Ectodermal cell (in vitro differentiated cells): ENCODE measurements around the gene CD300A.
A peak's percentile ranks its signal among the peaks of the same experiment; 100 is the strongest.
"Not testable (repeated sequence)": the region's sequence is repeated elsewhere in the genome, so short reads cannot be mapped to it uniquely, and the experiment has no call there.

Source experiments
- H3K27ac ChIP-seq: 2 replicates; pipeline ENCODE4 v1.7.0; 2013; ENCODE audit warnings: mild to moderate bottlenecking, low read depth, low read length; ENCODE audit not compliant: insufficient read depth, poor library complexity, severe bottlenecking
- H3K27me3 ChIP-seq: 2 replicates; pipeline ENCODE4 v1.7.0; 2013; ENCODE audit warnings: mild to moderate bottlenecking, low read length; ENCODE audit not compliant: insufficient read depth, control insufficient read depth, poor library complexity, severe bottlenecking
- H3K36me3 ChIP-seq: one replicate; pipeline ENCODE4 v1.7.0; 2013; ENCODE audit warnings: low read length; ENCODE audit not compliant: control insufficient read depth, insufficient read depth
- H3K4me1 ChIP-seq: one replicate; pipeline ENCODE4 v1.7.0; 2013; ENCODE audit warnings: low read length; ENCODE audit not compliant: control insufficient read depth, insufficient read depth
- H3K4me3 ChIP-seq: 2 replicates; pipeline ENCODE4 v1.7.0; 2013; ENCODE audit warnings: low read depth, low read length, control low read depth; ENCODE audit not compliant: insufficient read depth
- H3K9me3 ChIP-seq: 2 replicates; pipeline ENCODE4 v1.7.0; 2013; ENCODE audit warnings: mild to moderate bottlenecking, low read length, moderate library complexity; ENCODE audit not compliant: control insufficient read depth
- WGBS, 2 experiments: methylation state at CpG; one replicate each; pipeline ENCODE4 v1.1.7; 2013; ENCODE audit warnings: missing lambda C conversion rate in 2 of 2; 5-methylcytosine and 5-hydroxymethylcytosine counted together

Gene CD300A

GRCh38 chr17:74499992-74500391 lies 33.6 kb downstream of the CD300A start:
- H3K36me3 ChIP-seq, result no peaks in the 10 kb centered on the region
- no peak overlapping the region for H3K4me3 ChIP-seq
- H3K27ac ChIP-seq, result no peak overlapping the region
- H3K27me3 ChIP-seq, result no peaks in the 10 kb centered on the region
- H3K9me3 ChIP-seq, result no peaks in the 10 kb centered on the region
- WGBS, 2 experiments, result 90% methylated on average over 3 of the region's 3 CpGs
- H3K4me1 ChIP-seq, result no peaks in the 10 kb centered on the region

- no peaks in the 10 kb centered on the region for H3K27me3 ChIP-seq
- no peaks in the 10 kb centered on the region for H3K9me3 ChIP-seq
- H3K4me1 ChIP-seq, result no peaks in the 10 kb centered on the region
- H3K4me3 ChIP-seq, result no peak overlapping the region
- 88% methylated on average over 6 of the region's 6 CpGs for WGBS, 2 experiments
- H3K36me3 ChIP-seq, result no peaks in the 10 kb centered on the region
- no peak overlapping the region for H3K27ac ChIP-seq
Measured at GRCh38 chr17:74502861-74503260, 36.4 kb downstream of the CD300A start.

DNA sequence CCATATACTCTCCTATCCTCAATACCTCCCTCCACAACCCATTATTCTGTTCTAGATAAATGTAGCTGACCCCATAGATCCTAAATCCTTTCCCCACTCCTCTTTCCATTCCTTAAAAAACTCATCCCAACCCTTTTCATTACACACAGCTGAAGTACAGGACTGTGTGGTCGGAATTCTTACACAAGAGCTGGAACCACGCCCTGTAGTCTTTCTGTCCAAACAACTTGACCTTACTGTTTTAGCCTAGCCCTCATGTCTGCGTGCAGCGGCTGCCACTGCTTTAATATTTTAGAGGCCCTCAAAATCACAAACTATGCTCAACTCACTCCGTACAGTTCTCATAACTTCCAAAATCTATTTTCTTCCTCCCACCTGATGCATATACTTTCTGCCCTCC lies 37.5 kb downstream of the CD300A start:
- H3K4me1 ChIP-seq, H3K9me3 ChIP-seq, H3K27ac ChIP-seq, H3K36me3 ChIP-seq, H3K27me3 ChIP-seq, H3K4me3 ChIP-seq: not testable (repeated sequence)
- 91 to 96% methylated on average over 5 of the region's 5 CpGs for WGBS, 2 experiments

GRCh38 chr17:74508156-74508555 lies 41.7 kb downstream of the CD300A start:
- H3K4me3 ChIP-seq, result no peak overlapping the region
- H3K27me3 ChIP-seq, result no peaks in the 10 kb centered on the region
- H3K4me1 ChIP-seq, result no peaks in the 10 kb centered on the region
- no peaks in the 10 kb centered on the region for H3K9me3 ChIP-seq
- no peaks in the 10 kb centered on the region for H3K36me3 ChIP-seq
- no peak overlapping the region for H3K27ac ChIP-seq

DNA sequence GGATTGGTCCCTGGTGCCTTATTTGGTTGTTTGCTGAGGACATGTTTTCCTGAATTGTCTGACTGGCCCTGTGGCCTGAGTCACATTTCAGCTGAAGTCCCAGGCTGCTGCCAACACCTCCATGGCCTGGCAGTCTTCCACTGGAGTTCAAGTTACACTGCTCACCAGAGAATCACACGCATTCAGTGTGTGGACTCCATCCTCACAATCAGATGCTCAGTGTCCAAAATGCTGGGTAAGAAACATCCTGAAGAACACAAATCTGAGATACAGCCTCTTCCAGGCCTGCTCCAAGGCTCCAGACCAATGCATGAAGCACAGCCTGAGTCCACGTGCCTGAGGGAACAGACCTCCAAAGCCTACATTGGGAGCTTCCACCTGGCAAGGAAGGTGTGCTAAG lies 45.6 kb downstream of the CD300A start:
- Histone ChIP-seq H3K4me1 (no peaks in the 10 kb centered on the region), H3K27ac (no peak overlapping the region), H3K4me3 (no peak overlapping the region), H3K36me3 (no peaks in the 10 kb centered on the region), H3K27me3 (no peaks in the 10 kb centered on the region), H3K9me3 (no peaks in the 10 kb centered on the region)
- WGBS, 2 experiments, result 81 to 91% methylated on average over 2 of the region's 2 CpGs

DNA sequence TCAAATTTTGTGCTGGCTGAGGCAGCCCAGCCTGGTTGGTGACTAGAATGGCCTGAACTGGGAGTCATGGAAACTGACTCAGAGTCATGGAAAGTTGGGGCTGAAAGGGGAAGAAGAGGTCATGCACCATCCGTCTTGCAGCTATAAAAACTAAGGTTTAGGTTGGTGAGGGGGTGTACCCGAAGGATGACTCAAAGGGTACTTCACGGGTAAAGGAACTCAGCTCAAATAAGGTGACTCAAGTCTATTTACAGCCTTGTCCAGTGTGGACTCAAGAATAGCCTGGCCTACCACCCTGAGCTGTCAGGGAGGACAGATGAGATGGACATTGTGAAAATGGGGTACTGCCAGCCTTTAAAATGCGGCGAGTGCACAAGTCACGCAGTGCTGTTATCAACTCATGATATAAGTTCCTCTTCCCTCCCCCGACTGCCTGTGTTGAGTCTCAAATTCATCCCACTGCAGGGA lies 46.2 kb downstream of the CD300A start:
- no peak overlapping the region for H3K27ac ChIP-seq
- no peaks in the 10 kb centered on the region for H3K27me3 ChIP-seq
- no peaks in the 10 kb centered on the region for H3K4me1 ChIP-seq
- no peak overlapping the region for H3K4me3 ChIP-seq
- H3K9me3 ChIP-seq, result no peaks in the 10 kb centered on the region
- WGBS, 2 experiments, result 91 to 94% methylated on average over 7 of the region's 7 CpGs
- H3K36me3 ChIP-seq, result no peaks in the 10 kb centered on the region

- Histone ChIP-seq H3K9me3 (no peaks in the 10 kb centered on the region), H3K4me3 (no peak overlapping the region), H3K27me3 (no peaks in the 10 kb centered on the region), H3K36me3 (no peaks in the 10 kb centered on the region), H3K4me1 (no peaks in the 10 kb centered on the region), H3K27ac (peak overlapping the region; percentile 28)
- 93 to 96% methylated on average over 3 of the region's 3 CpGs for WGBS, 2 experiments
Measured at GRCh38 chr17:74513987-74514631, 47.7 kb downstream of the CD300A start.

DNA sequence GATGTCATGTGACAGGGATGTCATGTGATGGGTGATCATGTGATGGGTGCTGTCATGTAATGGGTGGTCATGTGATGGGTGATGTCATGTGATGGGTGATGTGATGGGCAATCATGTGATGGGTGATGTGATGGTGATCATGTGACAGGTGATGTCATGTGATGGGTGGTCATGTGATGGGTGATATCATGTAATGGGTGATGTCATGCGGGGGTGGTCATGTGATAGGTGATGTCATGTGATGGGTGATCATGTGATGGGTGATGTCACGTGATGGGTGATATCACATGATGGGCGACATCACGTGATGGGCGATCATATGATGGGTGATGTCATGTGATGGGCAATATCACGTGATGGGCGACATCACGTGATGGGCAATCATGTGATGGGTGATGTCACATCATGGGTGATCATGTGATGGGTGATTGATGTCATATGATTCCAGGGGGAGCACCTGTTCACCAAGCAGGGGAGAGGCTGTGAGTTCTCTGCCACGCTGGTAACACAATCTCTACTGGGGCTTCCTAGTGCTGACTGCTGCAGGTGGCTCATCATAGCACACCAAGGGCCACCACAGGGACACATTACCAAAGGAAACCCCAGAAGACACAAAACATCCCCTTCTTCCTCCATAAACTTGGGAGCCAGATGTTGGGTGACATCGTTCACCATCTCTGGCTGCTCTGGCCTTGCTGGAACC lies 48.3 kb downstream of the CD300A start:
- no peaks in the 10 kb centered on the region for H3K36me3 ChIP-seq
- no peak overlapping the region for H3K4me3 ChIP-seq
- 91 to 94% methylated on average over 10 of the region's 10 CpGs for WGBS, 2 experiments
- H3K27me3 ChIP-seq, result no peaks in the 10 kb centered on the region
- no peaks in the 10 kb centered on the region for H3K9me3 ChIP-seq
- H3K4me1 ChIP-seq, result no peaks in the 10 kb centered on the region
- H3K27ac ChIP-seq, result no peak overlapping the region

DNA sequence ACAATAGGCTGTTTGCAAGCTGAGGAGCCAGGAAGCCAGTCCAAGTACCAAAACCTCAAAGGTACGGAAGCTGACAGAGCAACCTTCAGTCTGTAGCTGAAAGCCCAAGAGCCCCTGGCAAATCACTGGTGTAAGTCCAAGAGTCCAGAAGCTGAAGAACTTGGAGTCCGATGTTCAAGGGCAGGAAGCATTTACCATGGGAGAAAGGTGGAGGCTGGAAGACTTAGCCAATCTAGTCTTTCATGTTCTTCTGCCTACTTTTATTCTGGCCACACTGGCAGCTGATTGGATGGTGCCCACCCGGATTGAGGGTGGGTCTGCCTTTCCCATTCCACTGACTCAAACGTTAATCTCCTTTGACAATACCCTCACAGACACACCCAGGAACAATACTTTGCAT lies 49.5 kb downstream of the CD300A start:
- Histone ChIP-seq H3K36me3 (no peaks in the 10 kb centered on the region), H3K4me1 (no peaks in the 10 kb centered on the region), H3K4me3 (no peak overlapping the region), H3K9me3 (no peaks in the 10 kb centered on the region), H3K27ac (no peak overlapping the region), H3K27me3 (no peaks in the 10 kb centered on the region)
- 76 to 79% methylated on average over 4 of the region's 4 CpGs for WGBS, 2 experiments

- Histone ChIP-seq H3K27ac (no peak overlapping the region), H3K9me3 (no peaks in the 10 kb centered on the region), H3K4me1 (no peaks in the 10 kb centered on the region), H3K36me3 (no peaks in the 10 kb centered on the region), H3K4me3 (no peak overlapping the region), H3K27me3 (no peaks in the 10 kb centered on the region)
- WGBS, 2 experiments, result 81 to 83% methylated on average over 3 of the region's 3 CpGs
Measured at GRCh38 chr17:74516561-74517328, 50.3 kb downstream of the CD300A start.
